Stimulated activated effector memory CD8-positive, alpha-beta T cell treated with anti-CD3 and anti-CD28 coated beads, Interleukin-12 subunit alpha, Interleukin-12 subunit beta, amount 100 ng/mL, for 72 hours (primary cell): Measurements from ENCODE around the gene KLF13.
"Not testable (repeated sequence)": the region's sequence is repeated elsewhere in the genome, so short reads cannot be mapped to it uniquely, and the experiment has no call there.

Source experiments
- ATAC-seq: fragments of 150-1000 bp; cut with Tn5 transposase; 2 replicates; pipeline ENCODE4 v1.10.0; 2021
- DNase-seq, 2 donors: peaks; one replicate each; pipeline ENCODE4 v3.0.0; 2021 to 2022; ENCODE audit warnings: low spot score in 2 of 2
- H3K27ac Mint-ChIP-seq: one replicate; pipeline ENCODE4 v1.8.0; 2022; ENCODE audit warnings: mild to moderate bottlenecking, mixed read lengths
- H3K36me3 Mint-ChIP-seq: one replicate; pipeline ENCODE4 v1.8.0; 2022; ENCODE audit warnings: mild to moderate bottlenecking, mixed read lengths
- H3K4me1 Mint-ChIP-seq: one replicate; pipeline ENCODE4 v1.8.0; 2022; ENCODE audit warnings: mixed read lengths
- H3K4me3 Mint-ChIP-seq: one replicate; pipeline ENCODE4 v1.8.0; 2022; ENCODE audit warnings: mild to moderate bottlenecking, mixed read lengths
- H3K9me3 Mint-ChIP-seq: one replicate; pipeline ENCODE4 v1.8.0; 2022; ENCODE audit warnings: mixed read lengths

KLF13 gene

DNA sequence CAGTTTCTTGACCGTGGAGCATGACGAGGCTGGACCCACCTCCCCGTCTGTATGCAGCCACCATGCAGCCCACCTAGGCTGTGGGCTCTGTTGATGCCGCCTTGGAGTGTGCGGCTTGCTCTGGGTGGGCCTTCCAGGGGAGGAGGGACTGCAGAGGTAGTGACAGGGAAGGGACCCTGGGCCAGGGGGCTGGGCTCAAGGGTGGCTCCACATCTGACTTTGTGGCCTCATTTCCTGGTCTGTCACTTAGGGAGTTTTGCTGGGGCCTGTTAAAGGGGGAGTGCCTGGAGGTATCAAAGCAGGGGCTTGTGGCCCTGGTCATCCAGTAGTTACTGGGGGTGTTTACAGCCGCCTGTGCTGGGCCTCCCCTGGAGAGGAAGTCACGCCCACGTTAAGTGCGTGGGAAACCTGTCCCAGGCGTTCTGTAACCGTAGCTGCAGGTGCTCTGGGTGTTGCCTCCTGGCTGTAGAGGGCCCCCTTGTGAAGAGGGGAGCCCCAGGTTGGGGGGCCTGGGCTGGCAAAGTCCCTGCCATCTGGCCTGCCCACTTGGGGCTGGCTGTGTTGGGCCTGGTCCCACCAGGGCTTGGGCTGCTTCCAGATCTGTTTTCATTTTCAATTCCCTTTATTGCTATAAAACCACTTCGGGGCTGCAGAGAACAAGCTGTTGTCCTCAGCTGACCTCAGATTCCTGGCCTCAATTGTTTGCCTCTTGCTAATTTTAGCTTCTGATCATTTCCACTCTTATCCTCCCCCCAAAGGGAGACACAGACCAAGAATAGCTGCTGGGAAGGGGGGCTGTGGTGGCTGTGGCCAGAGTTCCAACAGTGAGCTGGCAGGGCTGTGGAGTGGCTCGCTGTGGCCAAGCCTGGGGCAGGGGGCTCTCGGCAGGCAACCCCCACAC, 26.5 kb downstream of the KLF13 start:
- no peak for DNase-seq
- H3K27ac Mint-ChIP-seq: peak overlapping the region; percentile 99
- H3K36me3 Mint-ChIP-seq: peaks cover 92% of the 10 kb centered on the region
- ATAC-seq: peak; percentile 64
- peaks cover 100% of the 10 kb centered on the region for H3K4me1 Mint-ChIP-seq
- H3K4me3 Mint-ChIP-seq: peak overlapping the region; percentile 74
- H3K9me3 Mint-ChIP-seq: no peaks in the 10 kb centered on the region

DNA sequence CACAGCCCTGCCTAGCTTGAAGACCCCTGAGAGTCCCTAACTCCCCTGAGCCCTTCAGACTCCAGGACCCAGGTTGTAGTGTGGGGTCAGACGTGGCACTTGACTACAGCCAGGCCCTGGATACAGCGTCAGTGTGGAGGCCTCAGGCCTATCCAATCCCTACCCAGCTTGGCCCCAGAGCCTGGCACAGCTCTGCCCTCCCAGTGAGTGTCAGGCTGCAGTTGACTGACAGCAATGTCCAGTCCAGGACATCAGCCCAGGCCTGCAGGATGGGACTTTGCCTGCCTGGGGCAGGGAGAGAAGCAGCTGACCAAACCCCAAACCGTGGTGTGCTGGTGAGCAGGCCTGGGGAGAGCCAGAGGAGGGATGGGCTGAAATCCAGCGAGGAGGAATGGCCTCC, 27.3 kb downstream of the KLF13 start:
- Mint-ChIP-seq H3K4me1 (peaks cover 100% of the 10 kb centered on the region), H3K9me3 (no peaks in the 10 kb centered on the region), H3K27ac (peak overlapping the region; percentile 99), H3K36me3 (peaks cover 94% of the 10 kb centered on the region), H3K4me3 (peak overlapping the region; percentile 74)
- ATAC-seq (no peak), DNase-seq (no peak)

DNA sequence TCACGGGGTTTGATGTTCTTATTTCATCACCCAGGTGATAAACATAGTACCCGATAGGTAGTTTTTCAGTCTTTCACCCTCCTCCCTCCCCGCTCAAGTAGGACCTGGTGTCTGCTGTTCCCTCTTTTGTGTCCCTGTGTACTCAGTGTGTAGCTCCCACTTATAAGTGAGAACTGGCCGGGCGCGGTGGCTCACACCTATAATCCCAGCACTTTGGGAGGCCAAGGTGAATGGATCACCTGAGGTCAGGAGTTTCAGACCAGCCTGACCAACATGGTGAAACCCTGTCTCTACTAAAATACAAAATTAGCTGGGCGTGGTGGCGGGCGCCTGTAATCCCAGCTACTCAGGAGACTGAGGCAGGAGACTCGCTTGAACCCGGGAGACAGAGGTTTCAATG, 29.5 kb downstream of the KLF13 start:
- Mint-ChIP-seq H3K36me3 (peaks cover 90% of the 10 kb centered on the region), H3K4me3 (peak overlapping the region; percentile 74), H3K27ac (peak overlapping the region; percentile 99), H3K4me1 (peaks cover 100% of the 10 kb centered on the region)
- ATAC-seq, DNase-seq, H3K9me3 Mint-ChIP-seq: not testable (repeated sequence)

DNA sequence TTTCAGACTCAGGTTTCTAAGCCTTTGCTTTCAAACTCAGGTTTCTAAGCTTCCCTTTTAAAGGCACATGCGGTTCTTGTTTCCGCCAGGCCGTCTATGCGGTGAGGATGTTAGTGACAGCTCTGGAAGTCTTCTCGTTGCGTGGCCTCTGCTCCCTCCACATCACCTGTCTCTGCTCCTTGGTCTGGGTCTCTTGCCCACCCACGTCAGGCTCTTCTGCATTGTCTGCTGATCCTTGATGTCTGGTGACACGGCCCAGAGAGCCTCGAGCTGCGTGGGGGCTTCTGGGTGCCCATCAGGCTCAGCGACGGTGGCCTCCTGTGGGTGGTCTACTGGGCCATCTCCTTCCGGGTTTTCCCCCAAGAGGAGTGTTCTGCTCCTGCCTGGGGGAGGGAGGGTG, 30.5 kb downstream of the KLF13 start:
- H3K4me1 Mint-ChIP-seq: peaks cover 100% of the 10 kb centered on the region
- H3K27ac Mint-ChIP-seq: peak overlapping the region; percentile 99
- H3K9me3 Mint-ChIP-seq: no peaks in the 10 kb centered on the region
- DNase-seq (no peak), ATAC-seq (no peak)
- peak overlapping the region; percentile 74 for H3K4me3 Mint-ChIP-seq
- peaks cover 90% of the 10 kb centered on the region for H3K36me3 Mint-ChIP-seq

DNA sequence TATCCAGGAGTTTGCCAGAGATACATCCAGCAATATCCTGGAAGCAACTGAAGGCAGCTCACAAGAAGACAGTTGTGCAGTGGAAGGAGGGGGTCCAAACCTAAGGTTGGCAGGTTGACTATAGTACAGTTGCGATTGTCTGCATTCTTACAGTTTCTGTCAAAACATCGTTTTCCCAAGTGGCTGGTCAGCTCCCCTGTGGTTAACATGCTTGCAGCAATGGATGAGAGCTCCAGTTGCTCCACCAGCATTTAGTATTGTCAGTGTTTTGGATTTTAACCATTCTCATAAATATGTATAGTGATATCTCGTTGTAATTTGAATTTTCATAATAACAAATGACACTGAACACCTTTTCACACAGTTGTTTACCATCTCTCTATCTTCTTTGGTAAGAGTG, 31.5 kb downstream of the KLF13 start:
- Mint-ChIP-seq H3K4me3 (peak overlapping the region; percentile 74), H3K27ac (peak overlapping the region; percentile 99), H3K36me3 (peaks cover 95% of the 10 kb centered on the region), H3K9me3 (no peaks in the 10 kb centered on the region), H3K4me1 (peaks cover 100% of the 10 kb centered on the region)
- no peak for ATAC-seq
- no peak for DNase-seq

DNA sequence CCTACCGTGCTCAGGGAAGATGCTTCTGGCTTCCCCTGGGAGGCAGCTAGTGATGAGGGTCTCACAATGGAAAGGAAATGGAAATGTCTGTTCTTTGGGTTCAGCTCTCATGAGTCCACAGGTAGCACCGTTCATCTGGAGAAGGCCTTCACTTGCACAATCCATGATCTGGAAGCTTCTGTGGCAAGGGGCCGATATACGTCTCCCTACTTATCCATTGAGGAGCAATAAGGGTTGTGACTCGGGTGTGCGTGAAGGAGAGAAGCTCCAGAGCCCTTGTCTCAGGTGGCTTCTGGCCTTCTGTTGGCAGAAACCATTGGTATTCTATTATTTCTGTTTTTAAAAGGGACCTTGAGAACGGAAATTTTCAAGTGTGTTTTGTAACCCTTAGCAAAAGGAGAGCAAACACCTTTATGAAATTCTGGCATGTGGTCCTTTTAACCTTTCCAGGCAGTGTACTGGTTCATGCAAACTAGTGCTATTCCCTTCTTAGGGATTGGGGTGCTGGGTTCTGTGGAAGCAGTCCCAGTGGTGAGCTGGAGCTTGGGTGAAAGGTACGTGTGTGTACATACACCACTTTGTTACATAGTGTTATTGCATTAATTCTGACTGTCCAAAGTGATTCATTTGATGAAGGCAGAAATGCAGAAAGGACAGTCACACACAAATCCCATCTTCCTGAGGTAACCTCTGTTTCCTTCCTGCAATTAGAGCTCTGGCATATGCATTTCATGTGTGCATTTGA, 32.5 kb downstream of the KLF13 start:
- ATAC-seq: no peak
- peaks cover 89% of the 10 kb centered on the region for H3K36me3 Mint-ChIP-seq
- no peaks in the 10 kb centered on the region for H3K9me3 Mint-ChIP-seq
- peak overlapping the region; percentile 99 for H3K27ac Mint-ChIP-seq
- DNase-seq: no peak
- peaks cover 100% of the 10 kb centered on the region for H3K4me1 Mint-ChIP-seq
- H3K4me3 Mint-ChIP-seq: peak overlapping the region; percentile 74

GRCh38 chr15:31359702-31360111, 33.1 kb downstream of the KLF13 start:
- H3K27ac Mint-ChIP-seq: peak overlapping the region; percentile 99

GRCh38 chr15:31360158-31360561, 33.5 kb downstream of the KLF13 start:
- no peak for ATAC-seq
- Mint-ChIP-seq H3K27ac (peak overlapping the region; percentile 99), H3K36me3 (peaks cover 85% of the 10 kb centered on the region), H3K4me1 (peaks cover 100% of the 10 kb centered on the region), H3K4me3 (peak overlapping the region; percentile 74), H3K9me3 (no peaks in the 10 kb centered on the region)
- no peak for DNase-seq

More at GRCh38 chr15:31359702-31360111, 33.1 kb downstream of the KLF13 start:
- Mint-ChIP-seq H3K4me1 (peaks cover 100% of the 10 kb centered on the region), H3K9me3 (no peaks in the 10 kb centered on the region), H3K4me3 (peak overlapping the region; percentile 74), H3K36me3 (peaks cover 89% of the 10 kb centered on the region)
- DNase-seq (no peak), ATAC-seq (no peak)

DNA sequence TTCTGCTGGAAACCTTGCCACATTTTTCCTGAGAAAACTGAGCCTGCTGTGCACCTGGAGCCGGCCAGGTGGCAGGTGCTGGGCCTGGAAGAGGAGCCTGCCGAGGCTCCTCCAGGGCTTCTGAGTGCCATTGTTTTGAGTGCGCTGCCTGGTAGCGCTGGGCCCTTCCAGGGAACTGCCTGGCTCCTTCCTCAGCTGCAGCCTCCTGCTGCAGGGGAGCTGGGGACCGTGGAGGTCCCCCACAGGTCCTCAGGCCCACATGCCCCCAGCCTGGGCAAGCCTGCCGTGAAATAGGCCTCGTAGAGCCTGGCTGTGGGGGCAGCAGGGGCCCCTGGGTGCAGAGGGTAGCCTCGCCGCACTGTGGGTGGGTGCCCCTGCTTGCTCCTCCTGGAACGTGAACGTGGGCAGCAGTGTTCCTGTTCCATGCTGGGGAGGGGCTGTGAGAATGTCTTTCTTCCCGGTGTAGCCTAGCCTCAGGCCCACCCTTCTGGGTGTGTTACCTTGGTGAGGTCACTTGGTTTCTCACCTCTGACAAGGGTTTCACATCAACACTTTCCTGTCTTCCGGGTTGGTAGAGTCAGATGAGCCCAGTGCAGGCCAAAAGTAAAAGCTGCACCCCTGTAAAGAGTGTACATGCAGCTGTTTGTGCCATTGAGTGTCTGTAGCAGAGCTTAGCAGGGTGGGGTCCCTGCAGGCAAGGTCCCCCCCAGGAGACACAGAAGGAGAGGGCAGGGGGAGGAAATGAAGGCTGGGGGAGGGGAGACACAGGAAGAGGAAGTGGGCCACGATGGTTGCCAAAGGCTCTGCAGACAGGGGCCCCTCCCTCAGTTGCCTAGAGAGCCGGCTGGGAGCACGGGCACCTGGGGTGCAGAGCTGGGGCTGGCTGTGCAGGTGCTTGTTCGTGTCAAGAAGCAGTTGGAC, 34.5 kb downstream of the KLF13 start:
- Mint-ChIP-seq H3K4me3 (peak overlapping the region; percentile 74), H3K36me3 (peaks cover 84% of the 10 kb centered on the region), H3K9me3 (no peaks in the 10 kb centered on the region), H3K27ac (peak overlapping the region; percentile 99), H3K4me1 (peaks cover 100% of the 10 kb centered on the region)
- ATAC-seq: peak; percentile 84
- peak in 1 of 2 donors; percentile 77 for DNase-seq

- Mint-ChIP-seq H3K27ac (peak overlapping the region; percentile 99), H3K36me3 (peaks cover 81% of the 10 kb centered on the region), H3K9me3 (no peaks in the 10 kb centered on the region), H3K4me1 (peaks cover 100% of the 10 kb centered on the region), H3K4me3 (peak overlapping the region; percentile 74)
- ATAC-seq (no peak), DNase-seq (no peak)
Observed at GRCh38 chr15:31361764-31362515, 35.3 kb downstream of the KLF13 start.

GRCh38 chr15:31362886-31363285, 36.3 kb downstream of the KLF13 start:
- no peak for DNase-seq
- no peak for ATAC-seq
- H3K27ac Mint-ChIP-seq: peak overlapping the region; percentile 99
- peaks cover 77% of the 10 kb centered on the region for H3K36me3 Mint-ChIP-seq
- H3K4me3 Mint-ChIP-seq: peak overlapping the region; percentile 74
- H3K4me1 Mint-ChIP-seq: peaks cover 100% of the 10 kb centered on the region
- no peaks in the 10 kb centered on the region for H3K9me3 Mint-ChIP-seq

- DNase-seq: no peak
- H3K27ac Mint-ChIP-seq: peak overlapping the region; percentile 77
Observed at GRCh38 chr15:31364301-31365031, 37.8 kb downstream of the KLF13 start.

GRCh38 chr15:31365032-31365654, 38.5 kb downstream of the KLF13 start:
- Mint-ChIP-seq H3K4me1 (peaks cover 100% of the 10 kb centered on the region), H3K27ac (peak overlapping the region; percentile 77), H3K4me3 (peak overlapping the region; percentile 74), H3K36me3 (peaks cover 70% of the 10 kb centered on the region), H3K9me3 (no peaks in the 10 kb centered on the region)
- ATAC-seq: no peak
- DNase-seq: no peak

More at GRCh38 chr15:31364301-31365031, 37.8 kb downstream of the KLF13 start:
- no peaks in the 10 kb centered on the region for H3K9me3 Mint-ChIP-seq
- H3K36me3 Mint-ChIP-seq: peaks cover 70% of the 10 kb centered on the region
- ATAC-seq: no peak
- H3K4me3 Mint-ChIP-seq: peak overlapping the region; percentile 74
- H3K4me1 Mint-ChIP-seq: peaks cover 100% of the 10 kb centered on the region
